Endothelial cell of umbilical vein (primary cell): ENCODE measurements around the gene ENAH. TPM values are rescaled to one million over a fixed set of nuclear protein-coding genes. Genes with fewer than 3 reads are reported as not detected.

Experiments
- BruUV-seq: library from RNA; stranded (reverse); fragments of 400-500 nt; replicated peaks from 2 replicates; lab custom pipeline; 2021; lab: Mats Ljungman, UMichigan
- CTCF ChIA-PET: fragments of 300-600, 350-600 bp; sonication (Branson Sonifier 250); formaldehyde crosslinking; loops from one replicate; lab custom pipeline; 2021; ENCODE audit warnings: antibody characterized with exemption, inconsistent platforms; lab: Charles Lee
- POLR2A ChIA-PET: fragments of 300-600, 350-600 bp; sonication (Branson Sonifier 250); formaldehyde crosslinking; loops from one replicate; lab custom pipeline; 2021; ENCODE audit warnings: antibody characterized with exemption, inconsistent platforms; lab: Charles Lee
- DNase-seq: peaks from one replicate; pipeline ENCODE4 v3.0.0-alpha.2; 2011; ENCODE audit warnings: low read depth, low spot score
- FAIRE-seq: peaks from 2 replicates; lab custom pipeline; 2011; peaks lifted over from hg19 to GRCh38; lab: Jason Lieb, UNC
- H2AFZ ChIP-seq: 2 replicates; pipeline ENCODE4 v1.6.0; 2012; ENCODE audit warnings: low read depth, low read length, control low read depth, inconsistent platforms
- H3K27ac ChIP-seq: 2 replicates; pipeline ENCODE4 v1.5.1; 2011; ENCODE audit warnings: low read depth, mild to moderate bottlenecking, control low read depth, low read length, moderate library complexity; ENCODE audit not compliant: insufficient read depth
- H3K27me3 ChIP-seq, 2 experiments: 2 replicates each; pipeline versions ENCODE4 v1.6.0 to v1.6.1; 2011; ENCODE audit warnings: low read length in 2 of 2, mixed read lengths in 1 of 2; ENCODE audit not compliant: control insufficient read depth in 2 of 2, insufficient read depth in 2 of 2
- H3K36me3 ChIP-seq, 2 experiments: 2 replicates in 1 of 2; 3 replicates in 1 of 2; pipeline ENCODE4 v1.5.1; 2011; ENCODE audit warnings: low read length in 2 of 2, mild to moderate bottlenecking in 1 of 2, moderate library complexity in 1 of 2; ENCODE audit not compliant: control insufficient read depth in 2 of 2, insufficient read depth in 2 of 2; ENCODE audit errors: extremely low read depth in 1 of 2
- H3K4me1 ChIP-seq: 3 replicates; pipeline ENCODE4 v1.5.1; 2011; ENCODE audit warnings: mild to moderate bottlenecking, low read length; ENCODE audit not compliant: control insufficient read depth, insufficient read depth; ENCODE audit errors: extremely low read depth
- H3K4me2 ChIP-seq: 2 replicates; pipeline ENCODE4 v1.6.1; 2011; ENCODE audit warnings: low read length, control low read depth, mixed read lengths; ENCODE audit not compliant: insufficient read depth
- H3K4me3 ChIP-seq, 3 experiments: fragments of 200-600 bp in 1 of 3; sonication (generic), shearing (Covaris generic) in 1 of 3; replicated peaks in 1 of 3; 2 replicates each; pipeline ENCODE4 v1.5.1; 2011 to 2016; ENCODE audit warnings: control low read depth in 3 of 3, low read length in 3 of 3, mild to moderate bottlenecking in 2 of 3, inconsistent platforms in 1 of 3, low read depth in 1 of 3, moderate library complexity in 1 of 3; ENCODE audit not compliant: insufficient read depth in 1 of 3
- H3K79me2 ChIP-seq: 2 replicates; pipeline ENCODE4 v1.6.0; 2012; ENCODE audit warnings: low read length, inconsistent platforms; ENCODE audit not compliant: control insufficient read depth, insufficient read depth
- H3K9ac ChIP-seq: replicated peaks from 2 replicates; pipeline ENCODE3; 2011; ENCODE audit warnings: low read length, control low read depth; ENCODE audit not compliant: insufficient read depth; ENCODE audit errors: extremely low read depth
- H3K9me1 ChIP-seq: replicated peaks from 3 replicates; pipeline ENCODE4 v1.6.0; 2011; ENCODE audit warnings: mild to moderate bottlenecking, low read length; ENCODE audit not compliant: control insufficient read depth, insufficient read depth; ENCODE audit errors: extremely low read depth
- H3K9me3 ChIP-seq: replicated peaks from 2 replicates; pipeline ENCODE4 v1.5.1; 2012; ENCODE audit warnings: low read length, inconsistent platforms; ENCODE audit not compliant: control insufficient read depth, insufficient read depth
- H4K20me1 ChIP-seq: replicated peaks from 2 replicates; pipeline ENCODE3; 2011; ENCODE audit warnings: mild to moderate bottlenecking, low read length; ENCODE audit not compliant: control insufficient read depth, insufficient read depth; ENCODE audit errors: extremely low read depth
- CTCF ChIP-seq, 2 donors: IDR thresholded peaks; 1 replicate in 1 of 2; 2 replicates in 1 of 2; pipeline ENCODE4 v1.5.1; 2011; ENCODE audit warnings: low read length in 2 of 2, mild to moderate bottlenecking in 2 of 2, moderate library complexity in 2 of 2, control low read depth in 1 of 2, inconsistent platforms in 1 of 2, low read depth in 1 of 2; ENCODE audit not compliant: insufficient read depth in 1 of 2; ENCODE audit errors: extremely low read depth in 1 of 2
- EZH2 ChIP-seq: IDR thresholded peaks from 2 replicates; pipeline ENCODE4 v1.6.1; 2012; ENCODE audit warnings: borderline replicate concordance, low read depth, mild to moderate bottlenecking, moderate library complexity, low read length, inconsistent platforms; ENCODE audit not compliant: severe bottlenecking
- FOS ChIP-seq: IDR thresholded peaks from 2 replicates; pipeline ENCODE4 v1.6.1; 2011; ENCODE audit warnings: mild to moderate bottlenecking, low read length, moderate library complexity, borderline replicate concordance; ENCODE audit not compliant: insufficient read depth
- GATA2 ChIP-seq: IDR thresholded peaks from 2 replicates; pipeline ENCODE4 v1.7.0; 2011; ENCODE audit warnings: low read depth, mild to moderate bottlenecking, moderate library complexity, mixed read lengths, low read length; ENCODE audit not compliant: insufficient read length, insufficient read depth
- JUN ChIP-seq: IDR thresholded peaks from 2 replicates; pipeline ENCODE4 v1.6.1; 2011; ENCODE audit warnings: borderline replicate concordance, low read depth; ENCODE audit not compliant: insufficient read length, insufficient read depth
- MAX ChIP-seq: IDR thresholded peaks from 2 replicates; pipeline ENCODE4 v1.6.1; 2011; ENCODE audit not compliant: insufficient read depth, insufficient read length
- MYC ChIP-seq: IDR thresholded peaks from one replicate; pipeline ENCODE4 v1.6.1; 2011; ENCODE audit warnings: mild to moderate bottlenecking, low read depth, low read length
- POLR2A ChIP-seq: IDR thresholded peaks from 2 replicates; pipeline ENCODE4 v1.6.1; 2012; ENCODE audit warnings: low read depth, mild to moderate bottlenecking, control low read depth, low read length
- POLR2AphosphoS5 ChIP-seq: IDR thresholded peaks from 2 replicates; pipeline ENCODE4 v1.6.1; 2012; ENCODE audit warnings: low read depth, mild to moderate bottlenecking, control low read depth, low read length, moderate library complexity; ENCODE audit not compliant: insufficient read depth
- dilution Hi-C: fragments of 300-500 bp; cut with MboI; formaldehyde crosslinking; loops from one replicate; pipeline ENCODE4 v1.15.0; 2019; ENCODE audit warnings: low sequenced_read_pairs; ENCODE audit not compliant: extremely low pct_ligation_motif_present
- intact Hi-C: fragments of 100-400 bp; cut with micrococcal nuclease; formaldehyde crosslinking; loops from one replicate; pipeline ENCODE4 v1.10.0; 2022
- polyA plus RNA-seq, 4 experiments: library from polyadenylated mRNA; depleted of rRNA in 3 of 4; stranded (reverse) in 3 of 4; unstranded in 1 of 4; fragments of >200 nt; gene quantifications; 2 replicates each; pipeline versions ENCODE4 v1.2.1 to v1.2.3, GENCODE V29; 2011 to 2012; ENCODE audit warnings: missing spikeins in 1 of 4
- total RNA-seq: library from RNA; stranded (reverse); gene quantifications from 2 replicates; pipeline ENCODE4 v1.2.3, GENCODE V29; 2021

The ENAH gene
- total and polyA plus RNA-seq, 2 donors (not counting 3 experiments of a cell fraction or from before 2014, with no cell fraction given) = 19.9 to 95.6 TPM

DNA sequence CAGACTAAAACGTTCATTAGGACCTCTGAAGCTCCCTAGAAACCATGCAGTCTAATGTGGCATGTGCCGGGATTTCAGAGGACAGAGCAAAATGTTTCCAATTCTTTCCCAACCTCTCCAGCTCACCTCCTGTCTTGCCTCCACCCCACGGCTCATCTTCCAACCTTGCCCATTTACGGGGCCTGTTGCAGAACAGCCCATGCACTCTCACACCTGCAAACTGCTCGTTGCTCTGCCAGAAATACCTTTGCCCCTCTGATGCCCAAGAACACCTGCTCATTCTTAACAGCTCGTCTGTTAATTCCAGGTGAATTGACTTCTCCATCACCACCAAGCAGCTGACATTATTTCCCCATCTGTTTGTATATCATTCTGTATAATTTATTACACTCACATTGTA, 171.2 kb downstream of the ENAH start:
- dilution Hi-C loops (no loop called here), intact Hi-C loops (loop anchor here (1.0 to 5.0 kb wide), 2 partner anchors 171 to 291 kb away; partner anchors contain the start of gene ENAH)
- Histone ChIP-seq H3K4me3 (no peak overlapping the region), H3K79me2 (no peaks in the 10 kb centered on the region), H3K9me1 (no peaks in the 10 kb centered on the region), H3K27me3 (no peaks in the 10 kb centered on the region), H3K4me2 (no peak overlapping the region), H3K9me3 (no peaks in the 10 kb centered on the region), H3K27ac (no peak overlapping the region), H2AFZ (no peak overlapping the region), H4K20me1 (no peaks in the 10 kb centered on the region), H3K4me1 (no peaks in the 10 kb centered on the region), H3K36me3 (no peaks in the 10 kb centered on the region), H3K9ac (no peak overlapping the region)
- no peak for DNase-seq
- FAIRE-seq = no peak
- TF ChIP-seq POLR2A (no peak), POLR2AphosphoS5 (no peak), EZH2 (no peak), MYC (no peak), FOS (no peak), JUN (no peak), MAX (no peak), GATA2 (no peak), CTCF (IDR thresholded peaks at IDR 0.05; ENCODE audit: extremely low read depth in 1 of 2, insufficient read depth in 1 of 2, low read depth in 1 of 2, low read length in 2 of 2) (no peak)
- CTCF ChIA-PET = interaction anchor here (0.5 to 3.6 kb wide), 27 partner anchors 9 to 506 kb away, joined by 3 to 81 read pairs (median 5); partner anchors contain the start of genes EPHX1 and SRP9
- POLR2A ChIA-PET = no interaction called here
- no TSS peak for BruUV-seq
